Head of caudate nucleus (tissue), 42 donors: ENCODE data around the gene IL1R2.
A peak's percentile ranks its signal among the peaks of the same experiment; 100 is the strongest.
"Not testable (repeated sequence)": the region's sequence is repeated elsewhere in the genome, so short reads cannot be mapped to it uniquely, and the experiment has no call there.

Source experiments
- DNase-seq, 42 donors: peaks; one replicate each; pipeline versions ENCODE4 v3.0.0 to v3.0.0-alpha.2; 2020 to 2021; ENCODE audit warnings: mixed read lengths in 7 of 42
- intact Hi-C: fragments of 100-400 bp; cut with DNase I; formaldehyde crosslinking; loops from one replicate; pipeline ENCODE4 v1.15.0; 2022

IL1R2 gene

DNA sequence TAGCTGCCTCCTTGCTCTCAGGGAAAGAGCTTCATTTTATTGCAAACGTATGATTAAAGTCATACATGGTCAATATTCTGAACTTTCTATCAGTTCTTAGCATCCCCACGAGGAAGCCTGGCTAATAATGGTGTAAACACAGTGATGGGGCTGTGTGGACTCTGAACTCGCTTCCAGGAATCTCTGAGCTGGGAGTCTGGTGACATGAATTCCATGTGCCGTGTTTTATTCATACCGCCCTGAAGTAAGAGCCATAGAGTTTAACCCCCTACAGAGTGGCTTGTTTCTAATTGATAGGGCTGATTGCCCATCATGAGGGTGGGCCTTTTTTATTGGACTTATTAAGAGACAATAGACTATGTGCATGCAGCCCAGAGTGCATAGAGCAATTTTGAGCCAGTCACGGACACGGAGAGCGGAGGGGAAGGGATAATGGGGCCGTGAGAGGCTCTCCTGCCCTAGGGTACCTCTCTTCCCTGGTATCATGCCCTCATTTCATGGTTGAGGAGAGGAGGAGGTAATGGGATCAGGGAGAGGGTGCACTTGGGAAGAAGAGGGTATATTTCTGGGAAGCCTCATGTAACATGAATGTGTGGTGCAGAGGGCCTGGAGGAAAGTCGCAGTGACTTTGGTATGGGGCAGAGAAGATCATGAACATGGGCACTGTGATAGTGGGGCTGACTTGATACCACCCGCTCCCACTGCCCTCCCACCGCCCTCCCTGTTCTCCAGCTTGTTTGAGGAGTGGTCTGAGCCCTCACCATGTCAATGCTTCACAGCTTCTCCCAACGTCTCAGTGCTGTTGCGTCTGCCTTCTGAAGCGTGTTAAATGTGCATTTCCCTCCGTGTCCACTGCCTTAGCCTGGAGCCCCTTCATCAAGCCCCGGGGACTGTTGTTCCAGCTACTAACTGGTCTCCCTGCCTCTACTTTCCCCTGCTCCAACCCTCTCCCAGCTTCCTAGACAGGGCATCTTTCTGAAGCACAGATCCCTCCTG, 73.2 kb downstream of the IL1R2 start:
- DNase-seq = no peak
- intact Hi-C loops = no loop called here

- DNase-seq = peak in 1 of 42 donors; percentile 24
- intact Hi-C loops = no loop called here
Measured at GRCh38 chr2:102065675-102066252, 74.0 kb downstream of the IL1R2 start.

DNA sequence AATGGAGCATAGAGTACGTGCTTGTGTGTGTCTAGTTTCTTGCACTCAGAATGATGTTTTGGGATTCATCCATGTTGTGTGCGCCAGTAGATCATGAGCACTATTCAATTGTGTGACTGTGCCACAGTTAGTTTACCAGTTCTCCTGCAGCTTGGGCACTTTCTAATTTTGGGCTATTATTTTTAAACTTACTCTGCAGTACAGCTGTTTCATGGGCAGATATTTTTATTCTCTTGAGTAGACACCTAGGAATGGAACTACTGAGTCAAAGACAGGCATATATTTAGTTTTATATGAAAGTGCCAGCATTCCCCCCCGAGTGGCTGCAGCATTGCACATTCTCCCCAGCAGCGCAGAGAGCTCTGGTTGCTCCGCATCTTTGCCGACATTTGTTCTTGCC, 74.8 kb downstream of the IL1R2 start:
- no peak for DNase-seq
- intact Hi-C loops = no loop called here

- DNase-seq, intact Hi-C loops: not testable (repeated sequence)
Measured at GRCh38 chr2:102068126-102068525, 76.4 kb downstream of the IL1R2 start.

DNA sequence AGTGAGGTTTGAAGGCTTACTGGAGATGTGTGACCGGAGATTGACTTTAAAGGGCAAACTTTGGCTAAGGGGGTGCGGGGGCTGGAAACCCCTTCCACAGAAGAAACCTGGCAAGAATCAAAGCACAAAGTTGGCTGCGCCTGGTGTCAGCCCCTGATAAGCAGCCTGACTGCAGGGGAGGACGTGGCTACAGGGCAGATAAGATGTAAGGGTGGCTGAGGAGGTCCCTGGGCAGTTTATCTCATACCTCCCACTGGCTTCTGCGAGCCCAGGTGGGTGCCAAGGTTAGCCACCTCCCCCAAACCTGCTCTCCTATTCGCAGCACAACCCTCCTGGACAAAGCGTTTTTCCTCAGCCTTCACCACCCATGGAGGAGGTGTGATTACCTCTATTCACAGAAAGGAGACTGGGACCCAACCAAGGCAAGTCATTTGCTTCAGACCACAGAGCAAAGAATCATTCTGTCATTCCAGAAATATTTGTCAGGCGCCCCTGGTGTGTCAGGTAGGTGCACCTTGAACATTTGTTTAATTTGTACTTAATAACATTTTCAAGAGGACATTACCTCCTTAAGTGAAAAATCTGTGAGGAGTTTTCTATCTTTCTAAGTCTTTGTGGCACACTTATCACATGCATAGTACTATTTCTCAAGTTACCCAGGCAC, 77.7 kb downstream of the IL1R2 start:
- no peak for DNase-seq
- intact Hi-C loops = no loop called here

GRCh38 chr2:102070058-102070642, 78.4 kb downstream of the IL1R2 start:
- peak in 7 of 42 donors; percentile 22 to 66 (median 28) for DNase-seq

GRCh38 chr2:102072741-102073140, 81.0 kb downstream of the IL1R2 start:
- intact Hi-C loops = no loop called here
- DNase-seq = no peak

More at GRCh38 chr2:102070058-102070642, 78.4 kb downstream of the IL1R2 start:
- intact Hi-C loops = no loop called here

DNA sequence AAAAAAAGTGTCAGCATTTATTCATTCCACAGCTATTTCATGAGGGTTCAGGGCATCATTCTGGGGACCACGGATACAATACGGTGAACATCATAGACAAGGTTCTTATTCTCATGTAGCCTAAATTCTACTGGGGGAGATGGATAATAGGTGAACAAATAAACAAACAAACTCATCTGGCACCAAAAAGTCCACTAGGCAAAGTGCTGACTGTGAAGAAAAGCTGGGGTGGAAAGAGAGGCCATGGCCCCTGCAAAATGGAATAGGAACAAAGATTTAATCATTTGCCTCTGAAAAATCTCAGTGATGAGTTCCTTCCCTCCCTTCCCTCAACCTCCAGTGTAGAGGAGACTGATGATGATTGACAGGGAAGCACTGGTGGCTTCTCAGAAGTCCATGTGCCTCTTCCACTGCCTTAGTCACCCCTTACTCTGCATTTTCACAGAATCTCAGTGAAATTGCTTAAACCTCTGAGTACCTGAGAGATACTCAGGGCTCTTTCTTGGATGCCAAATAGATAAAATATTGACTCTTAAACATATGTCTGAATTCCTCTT, 81.5 kb downstream of the IL1R2 start:
- no peak for DNase-seq
- intact Hi-C loops = no loop called here

- intact Hi-C loops = no loop called here
- no peak for DNase-seq
Measured at GRCh38 chr2:102074152-102074783, 82.5 kb downstream of the IL1R2 start.

DNA sequence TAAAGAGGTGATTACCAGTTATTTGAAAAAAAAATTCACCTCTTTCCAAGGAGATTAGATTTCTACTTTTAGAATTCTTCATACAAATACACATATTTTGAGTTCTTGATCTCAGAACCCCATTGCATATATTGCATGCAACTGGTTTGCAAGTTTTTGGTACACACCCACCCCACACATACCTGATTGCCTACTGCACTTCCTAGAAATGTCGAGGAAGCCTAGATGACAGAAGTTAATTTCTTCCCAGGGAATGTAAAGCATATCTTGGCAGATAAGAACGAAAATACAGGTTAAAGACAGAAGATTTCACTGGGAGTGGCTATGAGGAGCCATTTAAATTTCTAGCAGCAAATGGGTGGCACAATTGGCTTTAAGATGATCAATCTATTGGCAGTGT, 83.7 kb downstream of the IL1R2 start:
- intact Hi-C loops = no loop called here
- no peak for DNase-seq

GRCh38 chr2:102076512-102076911, 84.8 kb downstream of the IL1R2 start:
- intact Hi-C loops = no loop called here
- DNase-seq = no peak
